H9 (cell line): ENCODE measurements around the gene UVRAG. TPM values are rescaled to one million over a fixed set of nuclear protein-coding genes. Genes with fewer than 3 reads are reported as not detected.

Experiments
- DNase-seq: peaks from one replicate; pipeline ENCODE4 v3.0.0-alpha.2; 2017
- H2AFZ ChIP-seq: one replicate; pipeline ENCODE4 v1.6.1; 2013; ENCODE audit warnings: mild to moderate bottlenecking, low read length, control low read depth, moderate library complexity
- H2AK5ac ChIP-seq: 2 replicates; pipeline ENCODE4 v1.6.1; 2013; ENCODE audit warnings: low read length, control low read depth, mixed read lengths; ENCODE audit not compliant: insufficient read length
- H2BK120ac ChIP-seq: one replicate; pipeline ENCODE4 v1.6.1; 2013; ENCODE audit warnings: low read depth, mild to moderate bottlenecking, low read length, control low read depth, inconsistent platforms; ENCODE audit not compliant: poor library complexity, severe bottlenecking
- H2BK12ac ChIP-seq: 2 replicates; pipeline ENCODE4 v1.6.1; 2013; ENCODE audit warnings: low read length, control low read depth, mixed read lengths, low read depth; ENCODE audit not compliant: insufficient read length
- H2BK15ac ChIP-seq: 2 replicates; pipeline ENCODE4 v1.6.1; 2013; ENCODE audit warnings: low read depth, low read length, control low read depth
- H2BK20ac ChIP-seq: one replicate; pipeline ENCODE4 v1.6.1; 2013; ENCODE audit warnings: low read depth, mild to moderate bottlenecking, low read length, control low read depth, inconsistent platforms; ENCODE audit not compliant: poor library complexity, severe bottlenecking
- H2BK5ac ChIP-seq: 2 replicates; pipeline ENCODE4 v1.6.1; 2013; ENCODE audit warnings: low read length, control low read depth, mixed read lengths; ENCODE audit not compliant: insufficient read length
- H3K14ac ChIP-seq: 2 replicates; pipeline ENCODE4 v1.6.1; 2013; ENCODE audit warnings: low read length, control low read depth; ENCODE audit not compliant: insufficient read depth
- H3K18ac ChIP-seq: 2 replicates; pipeline ENCODE4 v1.6.1; 2013; ENCODE audit warnings: low read depth, mild to moderate bottlenecking, mixed read lengths, low read length, control low read depth; ENCODE audit not compliant: insufficient read length
- H3K23ac ChIP-seq: 2 replicates; pipeline ENCODE4 v1.6.1; 2013; ENCODE audit warnings: low read length, control low read depth, mixed read lengths, low read depth; ENCODE audit not compliant: insufficient read length
- H3K23me2 ChIP-seq: 2 replicates; pipeline ENCODE4 v1.6.1; 2013; ENCODE audit warnings: low read depth, mild to moderate bottlenecking, mixed read lengths, low read length, control low read depth; ENCODE audit not compliant: insufficient read length, poor library complexity, severe bottlenecking
- H3K27ac ChIP-seq: 2 replicates; pipeline ENCODE4 v1.5.1; 2013; ENCODE audit warnings: low read length, control low read depth, mixed read lengths, low read depth; ENCODE audit not compliant: insufficient read length
- H3K27me3 ChIP-seq: 2 replicates; pipeline ENCODE4 v1.6.1; 2013; ENCODE audit warnings: low read length, control low read depth, inconsistent platforms; ENCODE audit not compliant: insufficient read depth
- H3K4ac ChIP-seq: 2 replicates; pipeline ENCODE4 v1.6.1; 2013; ENCODE audit warnings: low read depth, mild to moderate bottlenecking, control low read depth, inconsistent platforms, low read length, moderate library complexity
- H3K4me1 ChIP-seq: 2 replicates; pipeline ENCODE4 v1.6.1; 2013; ENCODE audit warnings: low read length, control low read depth, inconsistent platforms; ENCODE audit not compliant: insufficient read depth
- H3K4me2 ChIP-seq: 2 replicates; pipeline ENCODE4 v1.6.1; 2013; ENCODE audit warnings: low read length, control low read depth, mixed read lengths; ENCODE audit not compliant: insufficient read length, insufficient read depth
- H3K56ac ChIP-seq: 2 replicates; pipeline ENCODE4 v1.6.1; 2013; ENCODE audit warnings: low read depth, mild to moderate bottlenecking, mixed read lengths, low read length, control low read depth; ENCODE audit not compliant: insufficient read length
- H3K79me1 ChIP-seq: 2 replicates; pipeline ENCODE4 v1.6.1; 2013; ENCODE audit warnings: low read depth, mild to moderate bottlenecking, moderate library complexity, low read length, control low read depth, inconsistent platforms; ENCODE audit not compliant: insufficient read depth, poor library complexity, severe bottlenecking
- H3K79me2 ChIP-seq: 2 replicates; pipeline ENCODE4 v1.6.1; 2013; ENCODE audit warnings: low read length, control low read depth, inconsistent platforms; ENCODE audit not compliant: insufficient read depth
- H3K9ac ChIP-seq: 2 replicates; pipeline ENCODE4 v1.6.1; 2013; ENCODE audit warnings: low read length, control low read depth, mixed read lengths; ENCODE audit not compliant: insufficient read length; ENCODE audit errors: extremely low read depth
- H3K9me3 ChIP-seq: one replicate; pipeline ENCODE4 v1.6.1; 2013; ENCODE audit warnings: low read depth, low read length, inconsistent platforms; ENCODE audit not compliant: control insufficient read depth
- H3T11ph ChIP-seq: one replicate; pipeline ENCODE4 v1.6.1; 2013; ENCODE audit warnings: mild to moderate bottlenecking, low read length, control low read depth, inconsistent platforms
- H4K20me1 ChIP-seq: one replicate; pipeline ENCODE4 v1.6.1; 2013; ENCODE audit not compliant: control insufficient read depth, insufficient read length, insufficient read depth
- H4K5ac ChIP-seq: 2 replicates; pipeline ENCODE4 v1.6.1; 2013; ENCODE audit warnings: low read depth, mild to moderate bottlenecking, mixed read lengths, low read length, control low read depth; ENCODE audit not compliant: insufficient read length
- H4K8ac ChIP-seq: replicated peaks from 2 replicates; pipeline ENCODE4 v1.6.1; 2013; ENCODE audit warnings: low read length, control low read depth, mixed read lengths, low read depth; ENCODE audit not compliant: insufficient read length
- H4K91ac ChIP-seq: 2 replicates; pipeline ENCODE4 v1.6.1; 2013; ENCODE audit warnings: low read depth, mild to moderate bottlenecking, moderate library complexity, mixed read lengths, low read length, control low read depth; ENCODE audit not compliant: insufficient read length
- H3K27ac Mint-ChIP-seq, 3 experiments: 2 replicates in 2 of 3; 3 replicates in 1 of 3; pipeline ENCODE4 v1.8.0; 2020 to 2021; ENCODE audit warnings: mixed read lengths in 3 of 3, mild to moderate bottlenecking in 1 of 3, moderate library complexity in 1 of 3
- H3K27me3 Mint-ChIP-seq: 2 replicates; pipeline ENCODE4 v1.8.0; 2021; ENCODE audit warnings: low read depth, mild to moderate bottlenecking, moderate library complexity, mixed read lengths
- H3K36me3 Mint-ChIP-seq, 3 experiments: 2 replicates in 2 of 3; 3 replicates in 1 of 3; pipeline ENCODE4 v1.8.0; 2020 to 2021; ENCODE audit warnings: low read depth in 3 of 3, mixed read lengths in 3 of 3; ENCODE audit not compliant: insufficient read depth in 1 of 3
- H3K4me1 Mint-ChIP-seq, 2 experiments: 2 replicates each; pipeline ENCODE4 v1.8.0; 2020; ENCODE audit warnings: mixed read lengths in 2 of 2
- H3K4me3 Mint-ChIP-seq, 2 experiments: 2 replicates in 1 of 2; 3 replicates in 1 of 2; pipeline ENCODE4 v1.8.0; 2020 to 2021; ENCODE audit warnings: mild to moderate bottlenecking in 2 of 2, mixed read lengths in 2 of 2, moderate library complexity in 1 of 2
- H3K9me3 Mint-ChIP-seq, 2 experiments: 2 replicates in 1 of 2; 3 replicates in 1 of 2; pipeline ENCODE4 v1.8.0; 2020; ENCODE audit warnings: mild to moderate bottlenecking in 2 of 2, mixed read lengths in 2 of 2, moderate library complexity in 1 of 2
- WGBS: extraction: QIAGEN DNeasy Blood & Tissue Kit; methylation state at CpG from one replicate; pipeline ENCODE4 v1.1.7; 2013; ENCODE audit warnings: missing lambda C conversion rate, low lambda C conversion rate, mixed read lengths; ENCODE audit not compliant: insufficient read length; ENCODE audit errors: extremely low coverage; 5-methylcytosine and 5-hydroxymethylcytosine counted together
- total RNA-seq: library from RNA; stranded (reverse); gene quantifications from 2 replicates; pipeline ENCODE4 v1.2.1, GENCODE V29; 2021
- TF ChIP-seq, protein P1 (sequence below): fragments of 200-600 bp; sonication (generic); conservative IDR thresholded peaks from 3 replicates; pipeline ENCODE4 v1.8.0; 2021; ENCODE audit warnings: antibody characterized with exemption, mild to moderate bottlenecking

UVRAG gene
- total RNA-seq, 1 experiment from 2014 or later, result 18.5 TPM

DNA sequence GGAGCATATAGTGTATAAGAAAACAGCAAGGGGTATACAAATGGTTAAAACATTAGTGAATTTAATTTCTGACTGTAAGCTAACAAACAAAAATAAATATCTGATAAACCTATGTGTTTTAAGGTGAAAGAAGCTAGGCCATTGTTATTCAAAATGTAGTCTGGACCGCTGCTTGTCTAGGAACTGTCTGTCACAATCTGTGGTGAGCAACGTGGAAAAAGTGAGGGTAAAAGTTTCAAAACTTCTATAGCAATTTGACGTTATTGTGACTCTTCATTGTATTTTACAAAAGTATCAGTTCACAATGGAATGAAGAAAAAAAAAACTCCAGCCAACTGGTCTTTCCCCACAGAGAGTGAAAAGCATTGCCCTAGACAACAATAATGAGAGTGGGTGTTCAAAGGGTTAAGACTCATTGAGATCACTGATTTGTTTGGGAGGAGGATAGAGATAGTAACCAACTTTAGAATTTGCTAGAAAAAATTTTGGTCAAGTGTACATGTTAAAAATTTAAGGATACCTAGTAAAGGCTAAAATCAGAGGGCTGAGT lies 79.1 kb downstream of the UVRAG start:
- no CpG with 5 or more reads among the region's 3 CpGs for WGBS
- H3T11ph ChIP-seq, result no peak overlapping the region
- no peak overlapping the region for H3K9ac ChIP-seq
- no peak overlapping the region for H2AK5ac ChIP-seq
- no peak overlapping the region for H3K56ac ChIP-seq
- DNase-seq, result no peak
- no peak overlapping the region for H3K18ac ChIP-seq
- no peak overlapping the region for H3K4ac ChIP-seq
- no peak overlapping the region for H4K91ac ChIP-seq
- H3K23ac ChIP-seq, result no peak overlapping the region
- H3K27ac Mint-ChIP-seq, result no peak overlapping the region
- no peak overlapping the region for H2BK120ac ChIP-seq
- no peaks in the 10 kb centered on the region for H3K27me3 Mint-ChIP-seq
- no peaks in the 10 kb centered on the region; the same call in 1 of the 2 replicates for H3K79me2 ChIP-seq
- no peak overlapping the region for H4K5ac ChIP-seq
- H3K79me1 ChIP-seq, result no peaks in the 10 kb centered on the region
- no peak overlapping the region; a peak in 1 of 5 replicates for H3K4me3 Mint-ChIP-seq
- H3K36me3 Mint-ChIP-seq, result peaks cover 0 to 4% (median 0%) of the 10 kb centered on the region in 3 experiments; a peak in 1 of 7 replicates
- H2AFZ ChIP-seq, result no peak overlapping the region
- no peak overlapping the region for H2BK12ac ChIP-seq
- H3K27ac ChIP-seq, result no peak overlapping the region
- no peak overlapping the region for H2BK5ac ChIP-seq
- no peaks in the 10 kb centered on the region for H3K4me1 ChIP-seq
- H3K4me1 Mint-ChIP-seq, result peaks cover 0 to 5% of the 10 kb centered on the region in 2 experiments; a peak in 2 of 4 replicates
- no peaks in the 10 kb centered on the region for H4K20me1 ChIP-seq
- H3K9me3 ChIP-seq, result no peaks in the 10 kb centered on the region
- no peak overlapping the region for H3K14ac ChIP-seq
- no peak overlapping the region for H4K8ac ChIP-seq
- no peaks in the 10 kb centered on the region for H3K9me3 Mint-ChIP-seq
- no peak overlapping the region for H2BK15ac ChIP-seq
- TF ChIP-seq, protein P1, sequence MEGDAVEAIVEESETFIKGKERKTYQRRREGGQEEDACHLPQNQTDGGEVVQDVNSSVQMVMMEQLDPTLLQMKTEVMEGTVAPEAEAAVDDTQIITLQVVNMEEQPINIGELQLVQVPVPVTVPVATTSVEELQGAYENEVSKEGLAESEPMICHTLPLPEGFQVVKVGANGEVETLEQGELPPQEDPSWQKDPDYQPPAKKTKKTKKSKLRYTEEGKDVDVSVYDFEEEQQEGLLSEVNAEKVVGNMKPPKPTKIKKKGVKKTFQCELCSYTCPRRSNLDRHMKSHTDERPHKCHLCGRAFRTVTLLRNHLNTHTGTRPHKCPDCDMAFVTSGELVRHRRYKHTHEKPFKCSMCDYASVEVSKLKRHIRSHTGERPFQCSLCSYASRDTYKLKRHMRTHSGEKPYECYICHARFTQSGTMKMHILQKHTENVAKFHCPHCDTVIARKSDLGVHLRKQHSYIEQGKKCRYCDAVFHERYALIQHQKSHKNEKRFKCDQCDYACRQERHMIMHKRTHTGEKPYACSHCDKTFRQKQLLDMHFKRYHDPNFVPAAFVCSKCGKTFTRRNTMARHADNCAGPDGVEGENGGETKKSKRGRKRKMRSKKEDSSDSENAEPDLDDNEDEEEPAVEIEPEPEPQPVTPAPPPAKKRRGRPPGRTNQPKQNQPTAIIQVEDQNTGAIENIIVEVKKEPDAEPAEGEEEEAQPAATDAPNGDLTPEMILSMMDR, result no peak
- no peak overlapping the region for H2BK20ac ChIP-seq
- no peaks in the 10 kb centered on the region for H3K23me2 ChIP-seq
- H3K4me2 ChIP-seq, result no peak overlapping the region
- H3K27me3 ChIP-seq, result no peaks in the 10 kb centered on the region
